Articular chondrocyte of knee joint (primary cell): ENCODE results near the gene SPATA19. TPM values are rescaled to one million over a fixed set of nuclear protein-coding genes. Genes with fewer than 3 reads are reported as not detected.

Source experiments
- total RNA-seq: library from RNA; depleted of rRNA; stranded (reverse); fragments of >200 nt; gene quantifications from 2 replicates; pipeline ENCODE4 v1.2.3, GENCODE V29; 2012

The SPATA19 gene, protein sequence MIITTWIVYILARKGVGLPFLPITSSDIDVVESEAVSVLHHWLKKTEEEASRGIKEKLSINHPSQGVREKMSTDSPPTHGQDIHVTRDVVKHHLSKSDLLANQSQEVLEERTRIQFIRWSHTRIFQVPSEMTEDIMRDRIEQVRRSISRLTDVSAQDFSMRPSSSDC
- not detected in 2 replicates for total RNA-seq

GRCh38 chr11:133845413-133845812, at the start of gene SPATA19:
Gene SPATA19 (minus strand): TSS chr11:133845513. CDS start chr11:133845446, 67 bp downstream.

Other genes with a start within 250 kb of the SPATA19 start
- gene IGSF9B, start 111.5 kb upstream of the SPATA19 start, total RNA-seq = 7.1 TPM in 2 replicates
- gene JAM3, start 223.6 kb upstream of the SPATA19 start, total RNA-seq = 63.5 and 72.7 TPM in 2 replicates